Panc1 (cell line): ENCODE data around the gene WNT3. TPM values are rescaled to one million over a fixed set of nuclear protein-coding genes. Genes with fewer than 3 reads are reported as not detected.

Experiments used
- ATAC-seq: fragments of 200-7000 bp; cut with Tn5 transposase; 2 replicates; pipeline ENCODE4 v1.9.1; 2020; ENCODE audit warnings: mild to moderate bottlenecking, moderate library complexity
- BruUV-seq: library from RNA; stranded (reverse); fragments of 400-500 nt; replicated peaks from 2 replicates; lab custom pipeline; 2021; lab: Mats Ljungman, UMichigan
- CTCF ChIA-PET: fragments of 300-600 bp; sonication (Branson Sonifier 250); formaldehyde crosslinking; loops from one replicate; lab custom pipeline; 2022; ENCODE audit warnings: antibody characterized with exemption; lab: Charles Lee
- POLR2A ChIA-PET: fragments of 300-600 bp; sonication (Branson Sonifier 250); formaldehyde crosslinking; loops from one replicate; lab custom pipeline; 2022; ENCODE audit warnings: antibody characterized with exemption; lab: Charles Lee
- DNase-seq: peaks from one replicate; pipeline ENCODE4 v3.0.0-alpha.2; 2010; ENCODE audit warnings: low read depth, low spot score
- H3K27ac ChIP-seq: 2 replicates; pipeline ENCODE4 v1.5.1; 2011; ENCODE audit warnings: mild to moderate bottlenecking, low read length, inconsistent platforms
- H3K27me3 ChIP-seq: fragments of 200-500 bp; sonication (Bioruptor generic); 2 replicates; pipeline ENCODE4 v1.6.0; 2014; ENCODE audit warnings: low read length, inconsistent platforms; ENCODE audit not compliant: control insufficient read depth, insufficient read depth
- H3K36me3 ChIP-seq: fragments of 200-500 bp; sonication (Bioruptor generic); 2 replicates; pipeline ENCODE4 v1.5.1; 2014; ENCODE audit warnings: inconsistent platforms, mild to moderate bottlenecking, low read length, moderate library complexity; ENCODE audit not compliant: control insufficient read depth, insufficient read depth
- H3K4me1 ChIP-seq: 2 replicates; pipeline ENCODE4 v1.5.1; 2011; ENCODE audit warnings: inconsistent platforms, mild to moderate bottlenecking, low read length, moderate library complexity; ENCODE audit not compliant: control insufficient read depth, insufficient read depth
- H3K4me3 ChIP-seq, 2 experiments: 2 replicates each; pipeline ENCODE4 v1.5.1; 2011 to 2012; ENCODE audit warnings: low read depth in 2 of 2, low read length in 2 of 2, mild to moderate bottlenecking in 2 of 2, inconsistent platforms in 1 of 2, moderate library complexity in 1 of 2
- H3K9me3 ChIP-seq: fragments of 200-500 bp; sonication (Bioruptor generic); 2 replicates; pipeline ENCODE4 v1.5.1; 2014; ENCODE audit warnings: low read depth, mild to moderate bottlenecking, inconsistent platforms, low read length, moderate library complexity; ENCODE audit not compliant: control insufficient read depth, insufficient read depth
- POLR2AphosphoS5 ChIP-seq: IDR thresholded peaks from 2 replicates; pipeline ENCODE4 v1.6.1; 2012; ENCODE audit warnings: mild to moderate bottlenecking, low read depth, low read length, moderate library complexity
- SIN3A ChIP-seq: IDR thresholded peaks from 2 replicates; pipeline ENCODE4 v1.6.1; 2012; ENCODE audit warnings: low read depth, mild to moderate bottlenecking, low read length, moderate library complexity, borderline replicate concordance; ENCODE audit not compliant: insufficient read depth
- TCF7L2 ChIP-seq: IDR thresholded peaks from 2 replicates; pipeline ENCODE4 v1.6.1; 2011; ENCODE audit warnings: mild to moderate bottlenecking, low read depth, low read length, inconsistent platforms
- in situ Hi-C: cut with HindIII; loops from 2 replicates; pipeline ENCODE4 v1.10.0; 2016; ENCODE audit warnings: low sequenced_read_pairs, low pct_unique_long_range_greater_than_20kb
- intact Hi-C: fragments of 100-400 bp; cut with micrococcal nuclease; formaldehyde crosslinking; loops from one replicate; pipeline ENCODE4 v1.10.0; 2022; ENCODE audit not compliant: unreplicated experiment
- total RNA-seq: library from RNA; stranded (reverse); gene quantifications from one replicate; pipeline ENCODE4 v1.2.1, GENCODE V29; 2021; ENCODE audit not compliant: unreplicated experiment
- TF ChIP-seq, protein P1 (sequence below): fragments of 450-650 bp; IDR thresholded peaks from 2 replicates; pipeline ENCODE4 v1.5.1; 2017; ENCODE audit warnings: mild to moderate bottlenecking
- TF ChIP-seq, protein P2 (sequence below), 2 experiments: IDR thresholded peaks; 2 replicates each; pipeline ENCODE4 v1.6.1; 2011 to 2012; ENCODE audit warnings: low read depth in 2 of 2, control low read depth in 1 of 2, low read length in 1 of 2, mild to moderate bottlenecking in 1 of 2, moderate library complexity in 1 of 2; ENCODE audit not compliant: insufficient read depth in 1 of 2

The WNT3 gene
- total RNA-seq, 1 experiment from 2014 or later = 3.4 TPM

DNA sequence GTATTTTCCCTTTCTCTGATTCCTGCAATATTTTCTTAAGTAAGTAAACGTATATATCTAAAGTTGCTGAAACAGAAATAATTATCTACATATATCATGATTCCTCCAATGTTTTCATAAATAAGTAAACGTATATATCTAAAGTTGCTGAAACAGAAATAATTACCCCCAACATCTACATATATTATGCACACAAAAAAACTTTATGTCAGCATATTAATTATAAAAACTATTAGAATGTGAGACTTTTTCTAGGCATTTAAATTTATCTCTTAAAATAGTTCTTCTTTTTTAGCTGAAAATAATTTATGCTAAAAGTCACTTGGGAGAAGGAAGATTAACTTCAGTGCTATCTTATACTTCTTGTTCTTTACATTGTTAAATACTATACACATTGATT lies 88.5 kb downstream of the WNT3 start:
- TF ChIP-seq, protein P1, sequence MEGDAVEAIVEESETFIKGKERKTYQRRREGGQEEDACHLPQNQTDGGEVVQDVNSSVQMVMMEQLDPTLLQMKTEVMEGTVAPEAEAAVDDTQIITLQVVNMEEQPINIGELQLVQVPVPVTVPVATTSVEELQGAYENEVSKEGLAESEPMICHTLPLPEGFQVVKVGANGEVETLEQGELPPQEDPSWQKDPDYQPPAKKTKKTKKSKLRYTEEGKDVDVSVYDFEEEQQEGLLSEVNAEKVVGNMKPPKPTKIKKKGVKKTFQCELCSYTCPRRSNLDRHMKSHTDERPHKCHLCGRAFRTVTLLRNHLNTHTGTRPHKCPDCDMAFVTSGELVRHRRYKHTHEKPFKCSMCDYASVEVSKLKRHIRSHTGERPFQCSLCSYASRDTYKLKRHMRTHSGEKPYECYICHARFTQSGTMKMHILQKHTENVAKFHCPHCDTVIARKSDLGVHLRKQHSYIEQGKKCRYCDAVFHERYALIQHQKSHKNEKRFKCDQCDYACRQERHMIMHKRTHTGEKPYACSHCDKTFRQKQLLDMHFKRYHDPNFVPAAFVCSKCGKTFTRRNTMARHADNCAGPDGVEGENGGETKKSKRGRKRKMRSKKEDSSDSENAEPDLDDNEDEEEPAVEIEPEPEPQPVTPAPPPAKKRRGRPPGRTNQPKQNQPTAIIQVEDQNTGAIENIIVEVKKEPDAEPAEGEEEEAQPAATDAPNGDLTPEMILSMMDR = no peak
- TF ChIP-seq POLR2AphosphoS5 (no peak), TCF7L2 (no peak), SIN3A (no peak)
- TF ChIP-seq, protein P2, sequence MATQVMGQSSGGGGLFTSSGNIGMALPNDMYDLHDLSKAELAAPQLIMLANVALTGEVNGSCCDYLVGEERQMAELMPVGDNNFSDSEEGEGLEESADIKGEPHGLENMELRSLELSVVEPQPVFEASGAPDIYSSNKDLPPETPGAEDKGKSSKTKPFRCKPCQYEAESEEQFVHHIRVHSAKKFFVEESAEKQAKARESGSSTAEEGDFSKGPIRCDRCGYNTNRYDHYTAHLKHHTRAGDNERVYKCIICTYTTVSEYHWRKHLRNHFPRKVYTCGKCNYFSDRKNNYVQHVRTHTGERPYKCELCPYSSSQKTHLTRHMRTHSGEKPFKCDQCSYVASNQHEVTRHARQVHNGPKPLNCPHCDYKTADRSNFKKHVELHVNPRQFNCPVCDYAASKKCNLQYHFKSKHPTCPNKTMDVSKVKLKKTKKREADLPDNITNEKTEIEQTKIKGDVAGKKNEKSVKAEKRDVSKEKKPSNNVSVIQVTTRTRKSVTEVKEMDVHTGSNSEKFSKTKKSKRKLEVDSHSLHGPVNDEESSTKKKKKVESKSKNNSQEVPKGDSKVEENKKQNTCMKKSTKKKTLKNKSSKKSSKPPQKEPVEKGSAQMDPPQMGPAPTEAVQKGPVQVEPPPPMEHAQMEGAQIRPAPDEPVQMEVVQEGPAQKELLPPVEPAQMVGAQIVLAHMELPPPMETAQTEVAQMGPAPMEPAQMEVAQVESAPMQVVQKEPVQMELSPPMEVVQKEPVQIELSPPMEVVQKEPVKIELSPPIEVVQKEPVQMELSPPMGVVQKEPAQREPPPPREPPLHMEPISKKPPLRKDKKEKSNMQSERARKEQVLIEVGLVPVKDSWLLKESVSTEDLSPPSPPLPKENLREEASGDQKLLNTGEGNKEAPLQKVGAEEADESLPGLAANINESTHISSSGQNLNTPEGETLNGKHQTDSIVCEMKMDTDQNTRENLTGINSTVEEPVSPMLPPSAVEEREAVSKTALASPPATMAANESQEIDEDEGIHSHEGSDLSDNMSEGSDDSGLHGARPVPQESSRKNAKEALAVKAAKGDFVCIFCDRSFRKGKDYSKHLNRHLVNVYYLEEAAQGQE (IDR thresholded peaks at IDR 0.05; ENCODE audit: insufficient read depth in 1 of 2, low read depth in 2 of 2, low read length in 1 of 2) = no peak
- no peaks in the 10 kb centered on the region for H3K4me1 ChIP-seq
- ChIA-PET POLR2A (no interaction called here), CTCF (no interaction called here)
- no TSS peak for BruUV-seq
- no peaks in the 10 kb centered on the region for H3K27me3 ChIP-seq
- in situ Hi-C loops (no loop called here), intact Hi-C loops (no loop called here)
- H3K4me3 ChIP-seq = no peak overlapping the region
- H3K36me3 ChIP-seq = peaks cover 6% of the 10 kb centered on the region; the same call in 1 of the 2 replicates
- no peak overlapping the region for H3K27ac ChIP-seq
- no peak for DNase-seq
- ATAC-seq = no peak
- H3K9me3 ChIP-seq = no peaks in the 10 kb centered on the region

DNA sequence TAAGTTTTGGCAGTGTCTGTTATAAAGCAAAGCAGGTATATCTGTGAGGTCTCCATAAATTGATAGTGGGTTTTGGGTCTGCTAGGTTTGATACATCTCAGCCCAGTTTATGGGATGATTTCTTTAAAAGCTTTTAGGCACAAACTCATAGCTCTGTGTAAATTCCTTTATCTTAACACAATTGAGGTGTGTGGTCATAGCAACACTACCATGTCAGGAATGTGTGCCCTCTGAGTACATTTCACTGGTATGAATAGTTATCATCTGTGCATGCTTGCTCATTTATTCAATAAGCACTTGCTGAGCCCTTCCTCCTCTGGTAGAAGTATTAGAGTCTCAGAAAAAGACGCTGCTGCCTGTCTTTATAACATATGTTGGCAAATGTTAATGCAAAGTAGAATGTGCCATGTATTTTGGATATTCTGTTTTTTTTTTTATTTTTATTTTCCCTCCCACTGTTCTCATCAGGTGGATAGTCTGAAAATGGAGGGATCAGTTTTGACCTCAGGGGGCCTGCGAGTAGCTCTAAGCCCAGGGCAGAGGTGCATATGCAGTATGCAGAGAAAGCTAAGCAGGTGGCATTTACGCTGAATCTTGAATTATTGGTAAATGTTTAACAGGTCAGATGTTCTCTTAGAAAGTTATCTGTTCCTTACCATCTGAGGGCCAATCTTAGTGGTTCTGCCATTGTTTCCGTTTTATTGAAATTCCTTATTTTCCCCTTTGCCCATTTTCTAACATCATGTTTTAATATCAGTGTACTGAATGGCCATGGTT lies 90.7 kb downstream of the WNT3 start:
- peaks cover 6% of the 10 kb centered on the region; the same call in 1 of the 2 replicates for H3K36me3 ChIP-seq
- H3K27ac ChIP-seq = no peak overlapping the region
- ChIA-PET POLR2A (no interaction called here), CTCF (no interaction called here)
- DNase-seq = no peak
- no peak for ATAC-seq
- intact Hi-C loops = no loop called here
- no peaks in the 10 kb centered on the region for H3K27me3 ChIP-seq
- H3K9me3 ChIP-seq = no peaks in the 10 kb centered on the region
- TF ChIP-seq, protein P1 = no peak
- TF ChIP-seq POLR2AphosphoS5 (no peak), SIN3A (no peak)
- no peak overlapping the region for H3K4me3 ChIP-seq
- BruUV-seq = no TSS peak
- no peaks in the 10 kb centered on the region for H3K4me1 ChIP-seq
- in situ Hi-C loops = no loop called here
